Esophagus squamous epithelium (tissue), 5 donors: ENCODE data around the gene BACE1. TPM values are rescaled to one million over a fixed set of nuclear protein-coding genes. Genes with fewer than 3 reads are reported as not detected.

Experiments used
- DNase-seq: peaks from one replicate; lab custom pipeline; 2025; lab: John Stamatoyannopoulos, UW
- H3K27ac ChIP-seq, 4 donors: fragments of 200-600 bp; sonication (generic); one replicate each; pipeline ENCODE4 v1.5.1; 2016 to 2019; ENCODE audit warnings: mild to moderate bottlenecking in 1 of 4
- H3K27me3 ChIP-seq, 4 donors: fragments of 200-600 bp; sonication (generic); 1 replicate in 3 of 4; 2 replicates in 1 of 4; pipeline versions ENCODE4 v1.5.1 to v1.6.0; 2017 to 2021; ENCODE audit warnings: antibody characterized with exemption in 1 of 4
- H3K36me3 ChIP-seq, 3 donors: fragments of 200-600 bp; sonication (generic); one replicate each; pipeline ENCODE4 v1.5.1; 2016 to 2019
- H3K4me1 ChIP-seq, 3 donors: fragments of 200-600 bp; sonication (generic); one replicate each; pipeline ENCODE4 v1.5.1; 2017 to 2019
- H3K4me3 ChIP-seq, 4 donors: fragments of 200-600 bp; sonication (generic); 1 replicate in 3 of 4; 2 replicates in 1 of 4; pipeline ENCODE4 v1.5.1; 2016 to 2019; ENCODE audit warnings: mild to moderate bottlenecking in 2 of 4, moderate library complexity in 1 of 4
- H3K9me3 ChIP-seq, 3 donors: fragments of 200-600 bp; sonication (generic); one replicate each; pipeline ENCODE4 v1.5.1; 2016 to 2019
- CTCF ChIP-seq, 6 experiments: fragments of 450-650 bp in 4 of 6; fragments of 200-600 bp in 2 of 6; sonication (generic) in 2 of 6; IDR thresholded peaks; one replicate each; pipeline ENCODE4 v1.5.1; 2016 to 2019; ENCODE audit warnings: antibody characterized with exemption in 6 of 6, mild to moderate bottlenecking in 4 of 6, moderate library complexity in 4 of 6
- POLR2A ChIP-seq, 4 donors: fragments of 450-650 bp; IDR thresholded peaks; one replicate each; pipeline ENCODE4 v1.6.1; 2017; ENCODE audit warnings: antibody characterized with exemption in 4 of 4, mild to moderate bottlenecking in 4 of 4, moderate library complexity in 3 of 4
- WGBS, 2 donors: methylation state at CpG; one replicate each; pipeline ENCODE4 v1.1.5; 2018; 5-methylcytosine and 5-hydroxymethylcytosine counted together
- intact Hi-C: fragments of 100-400 bp; cut with DNase I; formaldehyde crosslinking; loops from one replicate; pipeline ENCODE4 v1.15.0; 2022
- total RNA-seq, 4 donors: library from RNA; depleted of rRNA; stranded (reverse); fragments of >200 nt; gene quantifications; one replicate each; pipeline ENCODE4 v1.1.0, GENCODE V29; 2016
- donor health status: DM: yes; HTN: yes; CAD: no.

Gene BACE1
- total RNA-seq, result 10 to 100 TPM in 3 of 4 donors, 1 to 10 TPM in 1; 7.0 to 16.9 (median 13.9) TPM

- WGBS, 2 donors, result 5 to 24% methylated on average over 11 to 19 of the region's 29 CpGs
- H3K9me3 ChIP-seq, result no peaks in the 10 kb centered on the region
- peak within 1 kb of the TSS; percentile 55 to 78 (median 68) for H3K27ac ChIP-seq
- no peak for DNase-seq
- intact Hi-C loops, result no loop called here
- H3K4me1 ChIP-seq, result peaks cover 13 to 40% (median 18%) of the 10 kb centered on the region in 3 donors
- peak in 1 of 4 donors; percentile 13 for TF ChIP-seq POLR2A (IDR thresholded peaks at IDR 0.05)
- TF ChIP-seq CTCF (IDR thresholded peaks at IDR 0.05), result peak in 4 of 6 experiments; percentile 4 to 33 (median 16)
- no peaks in the 10 kb centered on the region for H3K36me3 ChIP-seq
- H3K4me3 ChIP-seq, result peak within 1 kb of the TSS; percentile 66 to 90 (median 85)
- H3K27me3 ChIP-seq, result no peaks in the 10 kb centered on the region
These were observed at the start of gene BACE1 for GRCh38 chr11:117316197-117316961. Gene BACE1 (minus strand): TSS chr11:117316256. CDS start chr11:117315795, 461 bp downstream.

GRCh38 chr11:117361432-117361831 lies 45.4 kb upstream of the BACE1 start:
- DNase-seq, result no peak
- no peak overlapping the region for H3K4me3 ChIP-seq
- no peak overlapping the region for H3K27ac ChIP-seq
- intact Hi-C loops, result no loop called here
- H3K4me1 ChIP-seq, result no peaks in the 10 kb centered on the region
- H3K36me3 ChIP-seq, result peaks cover 2 to 99% (median 4%) of the 10 kb centered on the region in 3 donors
- 87 to 96% methylated on average over 5 to 6 of the region's 8 CpGs for whole genome bisulfite sequencing, 2 donors
- TF ChIP-seq POLR2A (IDR thresholded peaks at IDR 0.05) (no peak), CTCF (IDR thresholded peaks at IDR 0.05) (no peak)
- no peaks in the 10 kb centered on the region for H3K27me3 ChIP-seq
- H3K9me3 ChIP-seq, result no peaks in the 10 kb centered on the region

GRCh38 chr11:117356126-117356890 lies 40.3 kb upstream of the BACE1 start:
- Histone ChIP-seq H3K4me1 (no peaks in the 10 kb centered on the region), H3K36me3 (peaks cover 7 to 99% (median 22%) of the 10 kb centered on the region in 3 donors), H3K9me3 (no peaks in the 10 kb centered on the region), H3K4me3 (no peak overlapping the region), H3K27ac (no peak overlapping the region), H3K27me3 (no peaks in the 10 kb centered on the region)
- WGBS, 2 donors, result 67 to 85% methylated on average over 1 to 6 of the region's 9 CpGs
- TF ChIP-seq POLR2A (IDR thresholded peaks at IDR 0.05) (no peak), CTCF (IDR thresholded peaks at IDR 0.05) (no peak)
- intact Hi-C loops, result no loop called here
- no peak for DNase-seq

GRCh38 chr11:117354550-117354949 lies 38.5 kb upstream of the BACE1 start:
- TF ChIP-seq POLR2A (IDR thresholded peaks at IDR 0.05) (no peak), CTCF (IDR thresholded peaks at IDR 0.05) (no peak)
- 86 to 92% methylated on average over 3 to 4 of the region's 4 CpGs for WGBS, 2 donors
- H3K27me3 ChIP-seq, result no peaks in the 10 kb centered on the region
- H3K4me3 ChIP-seq, result no peak overlapping the region
- H3K4me1 ChIP-seq, result no peaks in the 10 kb centered on the region
- DNase-seq, result no peak
- intact Hi-C loops, result no loop called here
- H3K27ac ChIP-seq, result no peak overlapping the region
- H3K9me3 ChIP-seq, result no peaks in the 10 kb centered on the region
- H3K36me3 ChIP-seq, result peaks cover 7 to 89% (median 22%) of the 10 kb centered on the region in 3 donors

- no peak for TF ChIP-seq POLR2A (IDR thresholded peaks at IDR 0.05)
- TF ChIP-seq CTCF (IDR thresholded peaks at IDR 0.05), result no peak
- H3K9me3 ChIP-seq, result no peaks in the 10 kb centered on the region
- no peaks in the 10 kb centered on the region for H3K27me3 ChIP-seq
- no peak for DNase-seq
- 83 to 86% methylated on average over 2 of the region's 2 CpGs for WGBS, 2 donors
- peaks cover 0 to 88% (median 25%) of the 10 kb centered on the region in 3 donors for H3K36me3 ChIP-seq
- intact Hi-C loops, result no loop called here
- H3K27ac ChIP-seq, result no peak overlapping the region
- H3K4me3 ChIP-seq, result no peak overlapping the region
- no peaks in the 10 kb centered on the region for H3K4me1 ChIP-seq
These were observed 29.0 kb upstream of the BACE1 start for GRCh38 chr11:117345039-117345438.
